Activated B cell treated with CpG ODN at 0.5 μM for 24 hours (primary cell): ENCODE measurements around the gene SKIC3. TPM values are rescaled to one million over a fixed set of nuclear protein-coding genes. Genes with fewer than 3 reads are reported as not detected.

Experiments
- ATAC-seq: fragments of 200-7000 bp; cut with Tn5 transposase; one replicate; pipeline ENCODE4 v1.10.0; 2021; ENCODE audit warnings: low read depth, mild to moderate bottlenecking, moderate library complexity
- CTCF ChIA-PET: fragments of 350-600 bp; sonication (Branson Sonifier 250); formaldehyde crosslinking; loops from one replicate; lab custom pipeline; 2021; ENCODE audit warnings: antibody characterized with exemption; lab: Charles Lee
- POLR2A ChIA-PET: fragments of 350-600 bp; sonication (Branson Sonifier 250); formaldehyde crosslinking; loops from one replicate; lab custom pipeline; 2021; ENCODE audit warnings: antibody characterized with exemption; lab: Charles Lee
- DNase-seq: peaks from one replicate; pipeline ENCODE4 v3.0.0; 2022
- H3K27ac Mint-ChIP-seq: one replicate; pipeline ENCODE4 v1.8.0; 2020; ENCODE audit warnings: mixed read lengths
- H3K27me3 Mint-ChIP-seq: one replicate; pipeline ENCODE4 v1.8.0; 2021; ENCODE audit warnings: mixed read lengths
- H3K36me3 Mint-ChIP-seq: one replicate; pipeline ENCODE4 v1.8.0; 2021; ENCODE audit warnings: low read depth, mixed read lengths
- H3K4me1 Mint-ChIP-seq: one replicate; pipeline ENCODE4 v1.8.0; 2021; ENCODE audit warnings: mixed read lengths
- H3K4me3 Mint-ChIP-seq: one replicate; pipeline ENCODE4 v1.8.0; 2020; ENCODE audit warnings: mild to moderate bottlenecking, mixed read lengths
- H3K9me3 Mint-ChIP-seq: one replicate; pipeline ENCODE4 v1.8.0; 2020; ENCODE audit warnings: mixed read lengths
- intact Hi-C: fragments of 100-400 bp; cut with micrococcal nuclease; formaldehyde crosslinking; loops from one replicate; pipeline ENCODE4 v1.15.1; 2024
- total RNA-seq: library from RNA; stranded (reverse); gene quantifications from 2 replicates; pipeline ENCODE4 v1.2.3, GENCODE V29; 2022
- TF ChIP-seq, protein P1 (sequence below): fragments of 200-600 bp; IDR thresholded peaks from one replicate; pipeline ENCODE4 v1.8.0; 2022; ENCODE audit warnings: antibody characterized with exemption, mild to moderate bottlenecking

SKIC3 gene
- total RNA-seq, 1 donor from 2014 or later = 78.7 TPM

DNA sequence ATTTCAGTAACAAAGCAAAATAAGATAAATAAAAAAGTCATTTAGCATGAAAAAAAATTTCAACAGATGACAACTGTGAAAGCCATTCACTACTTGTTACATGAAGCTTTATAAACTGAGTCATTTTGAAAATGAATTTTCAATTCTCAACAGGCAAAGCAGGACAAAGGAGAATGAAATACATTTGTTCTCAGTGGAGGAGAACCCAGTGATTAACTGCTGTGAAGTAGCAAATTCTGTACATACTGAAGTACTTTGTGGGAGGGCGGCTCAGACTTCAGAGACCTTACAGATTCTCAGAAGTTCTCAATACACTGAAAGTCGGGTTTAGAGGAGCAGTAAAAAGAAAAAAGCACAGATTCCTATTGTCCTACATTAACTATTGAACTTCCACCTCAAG, 21.7 kb downstream of the SKIC3 start:
- Mint-ChIP-seq H3K4me1 (peaks cover 3% of the 10 kb centered on the region), H3K36me3 (peaks cover 80% of the 10 kb centered on the region), H3K9me3 (no peaks in the 10 kb centered on the region), H3K27ac (no peak overlapping the region), H3K27me3 (no peaks in the 10 kb centered on the region), H3K4me3 (no peak overlapping the region)
- intact Hi-C loops = no loop called here
- POLR2A ChIA-PET = no interaction called here
- DNase-seq (no peak), ATAC-seq (no peak)
- TF ChIP-seq, protein P1, sequence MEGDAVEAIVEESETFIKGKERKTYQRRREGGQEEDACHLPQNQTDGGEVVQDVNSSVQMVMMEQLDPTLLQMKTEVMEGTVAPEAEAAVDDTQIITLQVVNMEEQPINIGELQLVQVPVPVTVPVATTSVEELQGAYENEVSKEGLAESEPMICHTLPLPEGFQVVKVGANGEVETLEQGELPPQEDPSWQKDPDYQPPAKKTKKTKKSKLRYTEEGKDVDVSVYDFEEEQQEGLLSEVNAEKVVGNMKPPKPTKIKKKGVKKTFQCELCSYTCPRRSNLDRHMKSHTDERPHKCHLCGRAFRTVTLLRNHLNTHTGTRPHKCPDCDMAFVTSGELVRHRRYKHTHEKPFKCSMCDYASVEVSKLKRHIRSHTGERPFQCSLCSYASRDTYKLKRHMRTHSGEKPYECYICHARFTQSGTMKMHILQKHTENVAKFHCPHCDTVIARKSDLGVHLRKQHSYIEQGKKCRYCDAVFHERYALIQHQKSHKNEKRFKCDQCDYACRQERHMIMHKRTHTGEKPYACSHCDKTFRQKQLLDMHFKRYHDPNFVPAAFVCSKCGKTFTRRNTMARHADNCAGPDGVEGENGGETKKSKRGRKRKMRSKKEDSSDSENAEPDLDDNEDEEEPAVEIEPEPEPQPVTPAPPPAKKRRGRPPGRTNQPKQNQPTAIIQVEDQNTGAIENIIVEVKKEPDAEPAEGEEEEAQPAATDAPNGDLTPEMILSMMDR = no peak
- CTCF ChIA-PET = no interaction called here

DNA sequence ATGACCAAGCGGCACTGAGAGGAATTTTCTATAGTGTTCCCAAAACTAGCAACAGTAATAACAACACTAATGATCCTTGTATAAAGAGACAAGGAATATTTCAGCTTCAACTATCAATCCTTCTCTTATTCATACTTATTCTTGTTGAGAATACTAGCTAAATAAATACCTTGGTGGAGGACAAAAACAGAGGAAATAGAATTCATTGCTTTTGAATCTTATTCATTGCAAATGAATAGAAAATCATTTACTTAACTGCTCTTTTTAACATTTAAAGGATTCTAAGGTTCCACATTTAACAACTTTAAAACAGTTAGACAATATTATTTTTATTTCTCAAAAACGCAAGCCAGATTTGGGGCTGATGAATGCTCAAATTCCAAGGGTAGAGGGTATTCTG, 22.4 kb downstream of the SKIC3 start:
- H3K9me3 Mint-ChIP-seq = no peaks in the 10 kb centered on the region
- DNase-seq = no peak
- no peak overlapping the region for H3K4me3 Mint-ChIP-seq
- intact Hi-C loops = no loop called here
- TF ChIP-seq, protein P1 = no peak
- ATAC-seq = no peak
- peaks cover 3% of the 10 kb centered on the region for H3K4me1 Mint-ChIP-seq
- POLR2A ChIA-PET = no interaction called here
- H3K27me3 Mint-ChIP-seq = no peaks in the 10 kb centered on the region
- CTCF ChIA-PET = no interaction called here
- H3K36me3 Mint-ChIP-seq = peaks cover 84% of the 10 kb centered on the region
- no peak overlapping the region for H3K27ac Mint-ChIP-seq

DNA sequence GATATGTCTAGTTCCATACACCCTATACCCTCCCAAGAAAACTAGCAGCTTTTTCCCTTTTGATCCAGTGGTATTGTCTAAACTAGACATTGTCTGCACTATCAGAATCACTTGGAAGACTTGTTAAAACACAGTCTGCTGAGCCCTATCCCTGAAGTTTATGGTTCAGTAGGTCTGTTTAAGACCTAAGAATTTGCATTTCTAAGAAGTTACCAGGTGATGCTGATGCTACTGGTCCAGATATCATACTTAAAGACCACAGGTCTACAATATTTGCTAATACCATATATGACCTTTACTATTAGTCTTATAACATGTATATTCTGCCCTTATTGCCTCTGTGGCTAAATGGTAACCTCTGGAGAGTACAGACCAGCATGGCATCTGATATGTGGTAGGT, 23.3 kb downstream of the SKIC3 start:
- CTCF ChIA-PET = no interaction called here

DNA sequence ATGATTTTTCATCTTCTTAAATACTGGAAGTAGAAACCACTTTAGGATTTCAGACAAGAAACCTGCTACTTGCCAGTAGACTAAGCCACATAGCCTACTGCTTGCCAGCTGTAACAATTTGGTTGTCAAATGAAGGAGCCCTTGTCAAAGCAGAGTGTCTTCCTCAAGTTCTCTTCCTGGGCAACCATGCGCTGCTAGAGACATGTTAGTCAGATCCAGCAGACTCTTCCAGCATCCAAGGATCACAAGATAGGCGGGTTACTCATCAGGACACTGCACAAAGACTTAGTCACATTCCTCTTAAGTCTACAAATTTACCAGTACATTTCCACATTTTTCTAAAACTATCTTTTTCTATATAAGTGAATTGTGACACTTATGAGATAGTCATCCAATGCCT, 24.4 kb downstream of the SKIC3 start:
- DNase-seq (no peak), ATAC-seq (no peak)
- H3K36me3 Mint-ChIP-seq = peaks cover 84% of the 10 kb centered on the region
- H3K9me3 Mint-ChIP-seq = no peaks in the 10 kb centered on the region
- H3K4me3 Mint-ChIP-seq = no peak overlapping the region
- ChIA-PET POLR2A (no interaction called here), CTCF (no interaction called here)
- TF ChIP-seq, protein P1 = no peak
- peaks cover 3% of the 10 kb centered on the region for H3K4me1 Mint-ChIP-seq
- no peak overlapping the region for H3K27ac Mint-ChIP-seq
- no peaks in the 10 kb centered on the region for H3K27me3 Mint-ChIP-seq
- intact Hi-C loops = no loop called here

More for the DNA sequence above, 23.3 kb downstream of the SKIC3 start:
- Mint-ChIP-seq H3K4me1 (peaks cover 3% of the 10 kb centered on the region), H3K36me3 (peaks cover 83% of the 10 kb centered on the region), H3K27ac (no peak overlapping the region), H3K27me3 (no peaks in the 10 kb centered on the region), H3K4me3 (no peak overlapping the region), H3K9me3 (no peaks in the 10 kb centered on the region)
- intact Hi-C loops = no loop called here
- POLR2A ChIA-PET = no interaction called here
- DNase-seq (no peak), ATAC-seq (no peak)
- TF ChIP-seq, protein P1 = no peak

DNA sequence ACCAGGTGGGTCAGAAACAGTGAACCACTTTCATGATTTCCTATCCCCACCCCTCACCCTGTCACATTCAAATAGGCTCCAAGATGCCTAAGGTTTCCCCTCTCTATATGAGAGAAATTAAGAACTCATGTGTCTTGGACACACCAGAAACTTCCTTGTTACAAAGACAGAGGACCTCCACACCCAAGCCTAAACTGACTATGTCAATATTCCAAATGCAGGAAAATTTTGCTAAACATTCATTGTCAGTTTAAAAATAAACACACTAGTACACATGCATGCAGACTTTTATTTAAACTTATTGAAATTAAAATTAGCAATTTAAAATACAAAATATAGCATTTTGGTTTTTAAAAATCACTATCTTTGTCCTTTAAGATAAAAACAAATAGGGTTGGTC, 26.2 kb downstream of the SKIC3 start:
- peaks cover 3% of the 10 kb centered on the region for H3K4me1 Mint-ChIP-seq
- H3K27ac Mint-ChIP-seq = no peak overlapping the region
- DNase-seq = no peak
- no peak overlapping the region for H3K4me3 Mint-ChIP-seq
- no peaks in the 10 kb centered on the region for H3K27me3 Mint-ChIP-seq
- no peak for ATAC-seq
- intact Hi-C loops = no loop called here
- TF ChIP-seq, protein P1 = no peak
- H3K9me3 Mint-ChIP-seq = no peaks in the 10 kb centered on the region
- ChIA-PET POLR2A (no interaction called here), CTCF (no interaction called here)
- H3K36me3 Mint-ChIP-seq = peaks cover 81% of the 10 kb centered on the region
